AG09309 (cell line): ENCODE measurements around the gene TBCD.

ENCODE experiments used
- DNase-seq: peaks from one replicate; pipeline ENCODE4 v3.0.0-alpha.2; 2010; ENCODE audit warnings: low read depth
- H3K4me3 ChIP-seq: 2 replicates; pipeline ENCODE4 v1.5.1; 2011; ENCODE audit warnings: mild to moderate bottlenecking, low read depth, low read length, moderate library complexity; ENCODE audit not compliant: control insufficient read depth
- TF ChIP-seq, protein P1 (sequence below): IDR thresholded peaks from 2 replicates; pipeline ENCODE4 v1.5.1; 2011; ENCODE audit warnings: mild to moderate bottlenecking, low read depth, low read length, inconsistent platforms; ENCODE audit not compliant: insufficient read depth, control insufficient read depth; ENCODE audit errors: missing control alignments

The TBCD gene

DNA sequence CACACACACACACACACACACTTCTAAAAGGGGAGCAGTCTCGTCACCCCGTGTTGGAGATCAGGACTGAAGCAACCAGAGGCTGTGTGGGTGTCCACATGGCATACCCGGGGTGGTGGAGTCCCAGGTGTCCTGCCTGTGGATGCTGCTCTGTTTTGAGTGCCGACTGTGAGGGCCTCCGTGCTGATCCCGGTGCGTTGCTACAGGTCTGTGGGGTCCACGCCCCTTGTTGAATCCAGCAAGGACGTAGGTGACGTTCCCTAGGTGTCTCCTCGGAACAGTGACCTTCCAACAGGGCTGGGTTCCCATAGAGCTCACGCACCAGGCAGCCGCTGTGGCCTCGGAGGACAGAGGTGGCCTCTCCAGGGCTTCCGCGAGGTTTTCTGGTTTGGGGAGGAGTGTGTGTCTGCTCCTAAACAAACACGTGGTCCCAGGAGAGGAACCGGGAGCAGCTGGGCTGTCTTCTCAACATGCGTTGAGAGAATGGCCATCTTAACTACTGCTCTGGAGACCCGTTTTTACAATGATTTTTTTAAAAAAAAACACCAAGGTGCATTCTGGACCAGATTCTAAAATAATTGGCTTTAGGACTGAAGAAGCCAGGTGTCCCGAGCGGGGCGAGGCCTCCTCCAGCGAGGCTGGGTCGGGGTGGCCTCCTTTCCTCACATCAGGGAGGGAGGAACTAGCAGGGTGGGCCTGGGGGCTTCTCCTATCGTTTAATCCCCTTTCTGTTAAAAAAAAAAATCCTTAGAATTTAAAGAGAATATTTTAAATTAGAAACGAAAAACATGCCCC is 188.6 kb downstream of the TBCD start:
- H3K4me3 ChIP-seq, result no peak overlapping the region
- no peak for DNase-seq
- TF ChIP-seq, protein P1, sequence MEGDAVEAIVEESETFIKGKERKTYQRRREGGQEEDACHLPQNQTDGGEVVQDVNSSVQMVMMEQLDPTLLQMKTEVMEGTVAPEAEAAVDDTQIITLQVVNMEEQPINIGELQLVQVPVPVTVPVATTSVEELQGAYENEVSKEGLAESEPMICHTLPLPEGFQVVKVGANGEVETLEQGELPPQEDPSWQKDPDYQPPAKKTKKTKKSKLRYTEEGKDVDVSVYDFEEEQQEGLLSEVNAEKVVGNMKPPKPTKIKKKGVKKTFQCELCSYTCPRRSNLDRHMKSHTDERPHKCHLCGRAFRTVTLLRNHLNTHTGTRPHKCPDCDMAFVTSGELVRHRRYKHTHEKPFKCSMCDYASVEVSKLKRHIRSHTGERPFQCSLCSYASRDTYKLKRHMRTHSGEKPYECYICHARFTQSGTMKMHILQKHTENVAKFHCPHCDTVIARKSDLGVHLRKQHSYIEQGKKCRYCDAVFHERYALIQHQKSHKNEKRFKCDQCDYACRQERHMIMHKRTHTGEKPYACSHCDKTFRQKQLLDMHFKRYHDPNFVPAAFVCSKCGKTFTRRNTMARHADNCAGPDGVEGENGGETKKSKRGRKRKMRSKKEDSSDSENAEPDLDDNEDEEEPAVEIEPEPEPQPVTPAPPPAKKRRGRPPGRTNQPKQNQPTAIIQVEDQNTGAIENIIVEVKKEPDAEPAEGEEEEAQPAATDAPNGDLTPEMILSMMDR, result no peak

DNA sequence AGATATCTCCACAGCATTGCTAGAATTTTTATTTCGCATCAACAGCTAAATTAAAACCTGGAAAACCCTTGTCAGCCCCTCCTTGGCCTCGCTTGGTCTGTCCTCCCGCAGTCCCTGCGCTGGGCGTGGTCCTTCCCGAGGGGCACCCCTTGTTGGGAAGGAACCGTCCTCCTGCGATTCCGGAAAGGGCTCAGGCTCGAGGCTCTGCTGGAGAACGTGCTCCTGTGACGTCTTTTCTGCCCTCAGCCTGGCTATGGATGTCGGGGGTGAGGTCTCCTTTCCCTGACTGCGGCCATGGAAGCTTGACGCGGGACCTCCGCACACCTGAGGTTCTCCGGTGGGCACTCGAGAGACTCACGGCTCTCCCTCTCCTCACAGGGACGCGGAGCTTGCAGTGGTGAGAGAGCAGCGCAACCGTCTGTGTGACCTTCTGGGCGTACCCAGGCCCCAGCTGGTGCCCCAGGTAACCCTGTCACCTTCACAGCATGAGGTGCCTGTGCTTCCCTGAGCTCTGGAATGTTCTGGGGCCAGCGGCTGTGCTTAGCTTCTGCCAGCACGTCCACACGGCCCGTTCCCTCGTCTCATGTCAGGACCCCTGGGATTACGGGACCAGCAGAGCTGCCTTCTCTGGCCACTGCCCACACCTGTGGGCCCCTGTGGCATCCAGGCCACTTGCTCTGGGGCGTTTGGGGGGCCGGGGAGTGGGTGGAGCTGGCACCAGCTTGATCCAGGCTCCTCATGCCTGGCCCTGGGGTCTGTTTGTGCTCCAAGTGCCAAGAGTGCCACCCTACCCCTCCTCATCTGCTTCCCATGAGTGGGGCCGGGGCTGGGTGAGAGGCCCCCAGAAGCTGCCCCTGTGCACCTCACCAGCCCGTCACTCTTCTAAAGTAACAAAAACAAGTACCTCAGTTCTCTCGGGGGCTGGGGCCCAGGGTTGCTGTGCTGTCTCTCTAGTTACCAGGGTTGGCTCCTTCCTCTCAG is 189.4 kb downstream of the TBCD start:
- no peak for DNase-seq
- TF ChIP-seq, protein P1, result no peak
- no peak overlapping the region for H3K4me3 ChIP-seq

DNA sequence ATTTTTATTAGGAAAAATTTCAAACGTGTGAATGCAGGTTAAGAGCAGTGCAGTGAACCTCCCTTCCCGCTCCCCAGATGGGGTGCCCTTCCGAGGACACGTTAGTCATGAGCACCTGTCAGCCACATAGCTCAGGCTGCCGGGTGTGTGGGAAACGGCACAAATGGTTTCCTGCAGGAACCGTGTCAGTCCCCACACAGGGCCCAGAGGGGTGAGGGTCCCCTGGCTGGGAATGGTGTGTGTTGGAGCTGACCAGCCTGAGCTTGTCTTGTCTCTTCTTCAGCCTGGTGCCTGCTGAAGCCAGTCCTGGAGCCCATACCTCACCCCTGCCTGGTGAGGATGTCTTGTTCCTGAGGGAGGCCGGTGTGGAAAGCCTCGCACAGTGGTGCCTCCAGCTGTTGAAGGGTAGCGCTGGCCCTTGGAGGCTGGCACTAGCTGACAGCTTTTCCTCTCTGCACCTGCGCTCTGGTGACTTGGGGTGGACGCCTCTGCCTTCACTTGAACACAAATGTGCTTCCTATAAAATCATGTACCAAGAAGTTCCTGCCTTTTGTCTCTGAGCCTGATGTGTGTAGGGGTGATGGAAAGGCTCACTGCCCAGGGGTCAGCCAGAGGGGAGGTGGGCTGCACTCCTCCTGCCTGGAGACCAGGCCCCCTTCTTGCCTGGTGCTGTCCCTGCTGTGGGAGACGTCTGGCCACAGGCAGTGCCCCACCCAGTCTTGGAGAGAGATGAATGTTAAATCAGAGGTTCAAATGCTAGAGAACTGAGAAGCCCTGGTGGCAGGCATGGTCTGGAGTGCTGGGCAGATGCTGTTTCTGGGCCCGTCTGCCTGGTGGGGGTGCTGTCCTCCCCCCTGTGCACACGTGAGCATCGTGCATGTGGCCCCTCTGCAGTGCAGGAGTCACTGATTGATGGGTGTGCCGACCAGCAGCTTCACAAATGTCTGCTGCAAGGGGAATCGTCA is 190.6 kb downstream of the TBCD start:
- TF ChIP-seq, protein P1, result no peak

DNA sequence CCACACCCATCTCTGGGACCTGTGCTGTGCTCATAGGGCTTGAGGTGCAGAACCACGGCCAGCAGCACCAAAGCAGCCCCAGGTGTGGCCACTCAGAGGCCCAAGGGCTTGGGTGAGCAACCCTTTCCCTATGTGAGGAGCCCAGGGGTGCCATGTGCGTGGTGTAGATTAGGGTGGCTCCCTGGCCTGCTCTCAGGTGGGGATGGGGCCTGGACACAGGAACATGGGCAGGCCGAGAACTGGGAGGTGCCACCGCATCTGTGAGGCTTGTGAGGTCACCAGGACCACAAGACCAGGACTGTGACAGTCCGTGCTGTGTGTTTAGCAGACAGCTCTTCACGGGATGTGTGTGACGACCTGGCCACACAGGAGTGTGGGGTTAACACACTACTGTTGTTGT is 191.5 kb downstream of the TBCD start:
- no peak for DNase-seq
- no peak overlapping the region for H3K4me3 ChIP-seq
- TF ChIP-seq, protein P1, result no peak

More for the DNA sequence above, 190.6 kb downstream of the TBCD start:
- no peak for DNase-seq
- no peak overlapping the region for H3K4me3 ChIP-seq

DNA sequence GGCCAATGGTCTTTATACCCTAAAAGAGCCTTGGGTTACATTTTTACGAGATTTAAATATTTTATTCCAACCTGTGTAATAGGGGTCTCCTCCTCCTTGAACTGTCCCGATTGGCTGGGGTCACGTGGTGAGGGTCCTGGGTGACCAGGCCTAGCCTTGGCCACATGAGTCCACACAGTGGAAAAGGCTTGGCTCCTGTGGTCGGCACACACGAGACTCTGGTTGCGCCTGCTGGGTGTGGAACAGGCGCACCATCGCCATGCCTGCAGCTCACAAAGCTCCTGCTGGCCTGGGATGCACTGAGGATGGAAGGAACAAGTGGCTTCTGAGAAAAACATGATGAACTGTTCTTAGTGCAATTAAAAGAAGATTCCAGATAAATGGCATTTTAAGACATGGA is 191.9 kb downstream of the TBCD start:
- DNase-seq, result no peak
- TF ChIP-seq, protein P1, result no peak
- H3K4me3 ChIP-seq, result no peak overlapping the region

DNA sequence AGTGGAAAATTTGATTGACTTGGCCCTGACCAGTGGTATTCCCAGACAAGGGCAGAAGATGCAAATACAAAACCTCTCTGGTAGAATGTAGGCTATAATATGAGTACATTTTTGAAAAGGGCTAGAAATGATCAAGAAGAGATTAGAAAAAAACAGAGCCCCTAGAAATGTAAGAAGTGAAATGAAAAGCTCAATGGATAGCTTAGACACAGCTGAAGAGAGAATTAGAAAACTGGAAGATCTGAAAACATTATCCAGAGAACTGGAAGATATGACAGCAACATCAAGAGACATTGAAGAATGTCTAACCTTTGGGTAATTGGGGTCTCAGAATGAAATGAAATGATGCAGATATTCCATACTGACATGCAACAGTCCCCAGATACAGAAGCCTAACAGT is 193.1 kb downstream of the TBCD start:
- no peak for DNase-seq
- TF ChIP-seq, protein P1, result no peak
- H3K4me3 ChIP-seq, result no peak overlapping the region
